IMR-90 (cell line): ENCODE data around the gene C14orf180. TPM values are rescaled to one million over a fixed set of nuclear protein-coding genes. Genes with fewer than 3 reads are reported as not detected.

Source experiments
- ATAC-seq: fragments of 200-7000 bp; cut with Tn5 transposase; 2 replicates; pipeline ENCODE4 v1.9.1; 2020; ENCODE audit warnings: low read depth, mild to moderate bottlenecking, moderate library complexity
- BruUV-seq: library from RNA; stranded (reverse); fragments of 400-500 nt; replicated peaks from 2 replicates; lab custom pipeline; 2021; lab: Mats Ljungman, UMichigan
- CTCF ChIA-PET: fragments of 300-600 bp; formaldehyde crosslinking; extraction: SDS; loops from one replicate; lab custom pipeline; 2021; ENCODE audit warnings: antibody characterized with exemption; lab: Yijun Ruan, JAX
- POLR2A ChIA-PET: fragments of 300-600 bp; sonication (Branson Sonifier 250); formaldehyde crosslinking; loops from one replicate; lab custom pipeline; 2022; ENCODE audit warnings: antibody characterized with exemption; ENCODE audit not compliant: unreplicated experiment; lab: Charles Lee
- DNase-seq: peaks from one replicate; pipeline ENCODE4 v3.0.0; 2013
- H2AFZ ChIP-seq: replicated peaks from 2 replicates; pipeline ENCODE3; 2013; ENCODE audit warnings: low read length, mild to moderate bottlenecking; ENCODE audit not compliant: poor library complexity
- H2AK5ac ChIP-seq: 2 replicates; pipeline ENCODE4 v1.6.1; 2013; ENCODE audit warnings: low read depth, low read length, inconsistent platforms
- H2AK9ac ChIP-seq: replicated peaks from 2 replicates; pipeline ENCODE3; 2013; ENCODE audit warnings: mild to moderate bottlenecking, low read depth, low read length, moderate library complexity; ENCODE audit not compliant: poor library complexity
- H2BK120ac ChIP-seq: 2 replicates; pipeline ENCODE4 v1.6.1; 2013; ENCODE audit warnings: low read depth, low read length, inconsistent platforms
- H2BK15ac ChIP-seq: 3 replicates; pipeline ENCODE4 v1.6.1; 2013; ENCODE audit warnings: low read depth, low read length, inconsistent platforms
- H2BK20ac ChIP-seq: 2 replicates; pipeline ENCODE4 v1.6.1; 2013; ENCODE audit warnings: low read depth, mild to moderate bottlenecking, inconsistent platforms, low read length, moderate library complexity
- H2BK5ac ChIP-seq: 2 replicates; pipeline ENCODE4 v1.6.1; 2013; ENCODE audit warnings: mild to moderate bottlenecking, low read depth, low read length, inconsistent platforms; ENCODE audit not compliant: poor library complexity, severe bottlenecking
- H3K14ac ChIP-seq: replicated peaks from 2 replicates; pipeline ENCODE4 v1.6.1; 2013; ENCODE audit warnings: low read depth, low read length, inconsistent platforms
- H3K18ac ChIP-seq: 2 replicates; pipeline ENCODE4 v1.6.1; 2013; ENCODE audit warnings: low read depth, low read length, control low read depth
- H3K23ac ChIP-seq: 2 replicates; pipeline ENCODE4 v1.6.1; 2013; ENCODE audit warnings: low read depth, low read length, inconsistent platforms
- H3K27ac ChIP-seq: 2 replicates; pipeline ENCODE4 v1.5.1; 2013; ENCODE audit warnings: mild to moderate bottlenecking, control low read depth, low read length; ENCODE audit not compliant: insufficient read depth
- H3K27me3 ChIP-seq: 2 replicates; pipeline ENCODE4 v1.6.1; 2013; ENCODE audit warnings: low read length; ENCODE audit not compliant: control insufficient read depth, insufficient read depth
- H3K36me3 ChIP-seq: 2 replicates; pipeline ENCODE4 v1.6.1; 2013; ENCODE audit warnings: low read length, mixed read lengths; ENCODE audit not compliant: control insufficient read depth, insufficient read depth
- H3K4ac ChIP-seq: 2 replicates; pipeline ENCODE4 v1.6.1; 2013; ENCODE audit warnings: low read depth, low read length, inconsistent platforms
- H3K4me1 ChIP-seq: 2 replicates; pipeline ENCODE4 v1.6.1; 2013; ENCODE audit warnings: low read length, mixed read lengths; ENCODE audit not compliant: control insufficient read depth, insufficient read depth
- H3K4me2 ChIP-seq: 2 replicates; pipeline ENCODE4 v1.6.1; 2013; ENCODE audit warnings: low read depth, mild to moderate bottlenecking, control low read depth, low read length, moderate library complexity
- H3K4me3 ChIP-seq: 2 replicates; pipeline ENCODE4 v1.5.1; 2013; ENCODE audit warnings: low read depth, mild to moderate bottlenecking, control low read depth, low read length, moderate library complexity; ENCODE audit not compliant: insufficient read depth
- H3K56ac ChIP-seq: 2 replicates; pipeline ENCODE4 v1.6.1; 2013; ENCODE audit warnings: low read length, inconsistent platforms; ENCODE audit not compliant: insufficient read depth; ENCODE audit errors: extremely low read depth
- H3K79me1 ChIP-seq, 2 experiments: 2 replicates each; pipeline ENCODE4 v1.6.1; 2013; ENCODE audit warnings: low read length in 2 of 2, inconsistent platforms in 1 of 2, low read depth in 1 of 2
- H3K9ac ChIP-seq: 2 replicates; pipeline ENCODE4 v1.6.1; 2013; ENCODE audit warnings: low read depth, low read length, control low read depth
- H3K9me1 ChIP-seq: 2 replicates; pipeline ENCODE4 v1.6.1; 2013; ENCODE audit warnings: low read length, inconsistent platforms; ENCODE audit not compliant: insufficient read depth
- H3K9me3 ChIP-seq: 2 replicates; pipeline ENCODE4 v1.6.1; 2013; ENCODE audit warnings: low read length; ENCODE audit not compliant: control insufficient read depth, insufficient read depth
- H4K20me1 ChIP-seq: 2 replicates; pipeline ENCODE4 v1.6.1; 2013; ENCODE audit warnings: low read length, inconsistent platforms; ENCODE audit not compliant: insufficient read depth
- H4K5ac ChIP-seq: 2 replicates; pipeline ENCODE4 v1.6.1; 2013; ENCODE audit warnings: mild to moderate bottlenecking, low read depth, low read length, control low read depth
- H4K8ac ChIP-seq, 2 experiments: 2 replicates each; pipeline ENCODE4 v1.6.1; 2013; ENCODE audit warnings: low read depth in 2 of 2, low read length in 2 of 2, control low read depth in 1 of 2, inconsistent platforms in 1 of 2
- H4K91ac ChIP-seq: 2 replicates; pipeline ENCODE4 v1.6.1; 2013; ENCODE audit warnings: low read depth, low read length, inconsistent platforms; ENCODE audit not compliant: insufficient read depth
- ELK1 ChIP-seq: fragments of 150-350 bp; IDR thresholded peaks from 2 replicates; pipeline ENCODE4 v1.6.1; 2016; ENCODE audit warnings: low read depth, mild to moderate bottlenecking, low read length, moderate library complexity, borderline replicate concordance
- FOS ChIP-seq: fragments of 150-350 bp; IDR thresholded peaks from 2 replicates; pipeline ENCODE4 v1.6.1; 2016; ENCODE audit warnings: low read depth, low read length
- RAD21 ChIP-seq: IDR thresholded peaks from 2 replicates; pipeline ENCODE4 v1.6.1; 2012; ENCODE audit warnings: low read length, improper control_type of control experiment
- WGBS, 2 experiments: methylation state at CpG; one replicate each; pipeline versions ENCODE4 v1.1.5 to v1.1.7; 2013; ENCODE audit warnings: missing lambda C conversion rate in 2 of 2; ENCODE audit not compliant: insufficient read length in 1 of 2; ENCODE audit errors: extremely low coverage in 2 of 2; 5-methylcytosine and 5-hydroxymethylcytosine counted together
- dilution Hi-C: fragments of 300-500 bp; cut with HindIII; formaldehyde crosslinking; loops from one replicate; pipeline ENCODE4 v1.14.3; 2018; ENCODE audit warnings: low sequenced_read_pairs; ENCODE audit not compliant: unreplicated experiment
- in situ Hi-C: fragments of 300-500 bp; cut with MboI; formaldehyde crosslinking; loops from 3 replicates; pipeline ENCODE4 v1.14.3; 2019; ENCODE audit warnings: low sequenced_read_pairs, inconsistent platforms, mixed read lengths
- intact Hi-C: fragments of 100-400 bp; cut with micrococcal nuclease; formaldehyde crosslinking; loops from 2 replicates; pipeline ENCODE4 v1.10.0; 2022
- polyA plus RNA-seq, 3 experiments: library from polyadenylated mRNA; depleted of rRNA; stranded (reverse); fragments of >200 nt; gene quantifications; 2 replicates each; pipeline ENCODE4 v1.2.3, GENCODE V29; 2012; ENCODE audit warnings: low replicate concordance in 1 of 3
- total RNA-seq: library from RNA; depleted of rRNA; stranded (reverse); fragments of >200 nt; gene quantifications from 2 replicates; pipeline ENCODE4 v1.2.3, GENCODE V29; 2012

The C14orf180 gene
- total and polyA plus RNA-seq, 2 of the 4 experiments (the other 2 are of a cell fraction), result not detected

GRCh38 chr14:104558231-104559027, 21.1 kb upstream of the C14orf180 start:
- Histone ChIP-seq H3K9me3 (no peaks in the 10 kb centered on the region), H3K4ac (no peak overlapping the region), H2BK15ac (no peak overlapping the region), H3K36me3 (no peaks in the 10 kb centered on the region), H2BK20ac (no peak overlapping the region), H4K8ac (no peak overlapping the region), H3K56ac (no peak overlapping the region), H3K4me3 (no peak overlapping the region), H2AK5ac (no peak overlapping the region), H3K4me1 (no peaks in the 10 kb centered on the region), H3K23ac (no peak overlapping the region), H2AK9ac (no peak overlapping the region), H3K9ac (no peak overlapping the region), H3K27ac (no peak overlapping the region), H3K18ac (no peak overlapping the region), H3K9me1 (no peaks in the 10 kb centered on the region), H3K27me3 (peaks cover 6% of the 10 kb centered on the region; the same call in 1 of the 2 replicates), H4K5ac (no peak overlapping the region), H4K20me1 (no peaks in the 10 kb centered on the region), H2BK120ac (no peak overlapping the region), H4K91ac (no peak overlapping the region), H3K4me2 (no peak overlapping the region), H2BK5ac (no peak overlapping the region), H2AFZ (no peak overlapping the region), H3K14ac (no peak overlapping the region), H3K79me1 (no peaks in the 10 kb centered on the region)
- ATAC-seq (no peak), DNase-seq (no peak)
- no TSS peak for BruUV-seq
- TF ChIP-seq ELK1 (no peak), FOS (no peak), RAD21 (no peak)
- in situ Hi-C loops, result loop anchor here (25.0 kb wide), 1 partner anchor 471 kb away; the partner anchor contains the start of gene ASPG
- CTCF ChIA-PET, result no interaction called here
- WGBS, 2 experiments, result 81% methylated on average over 5 of the region's 16 CpGs; no CpG with 5 or more reads in 1 of the 2 experiments
- intact Hi-C loops, result no loop called here
- dilution Hi-C loops, result no loop called here
- POLR2A ChIA-PET, result no interaction called here
